PC-3 (cell line): ENCODE results near the gene TTC16.

Source experiments
- CTCF ChIP-seq: fragments of 300-600 bp; sonication (generic); conservative IDR thresholded peaks from 2 replicates; pipeline ENCODE4 v1.5.1; 2017; ENCODE audit warnings: antibody characterized with exemption, low read depth, mild to moderate bottlenecking, low read length
- EZH2 ChIP-seq: fragments of 300-600 bp; sonication (generic); IDR thresholded peaks from one replicate; pipeline ENCODE4 v1.6.1; 2017; ENCODE audit warnings: antibody characterized with exemption, mild to moderate bottlenecking, low read length; ENCODE audit not compliant: unreplicated experiment

- no peak for TF ChIP-seq CTCF
- no peak for TF ChIP-seq EZH2
These were observed 31.3 kb upstream of the TTC16 start for GRCh38 chr9:127684576-127684975.
